Stimulated activated CD4-positive, alpha-beta T cell treated with anti-CD3 and anti-CD28 coated beads, TNF-alpha, amount 100 ng/mL, for 4 hours (primary cell): Measurements from ENCODE around the gene MLYCD.
"Not testable (repeated sequence)": the region's sequence is repeated elsewhere in the genome, so short reads cannot be mapped to it uniquely, and the experiment has no call there.

Source experiments
- DNase-seq, 3 experiments: peaks; one replicate each; pipeline ENCODE4 v3.0.0-alpha.2; 2020; ENCODE audit warnings: low read depth in 3 of 3

MLYCD gene

GRCh38 chr16:83940630-83941378 lies 41.9 kb downstream of the MLYCD start:
- DNase-seq: no peak

- not testable (repeated sequence) for DNase-seq
These were observed 42.6 kb downstream of the MLYCD start for GRCh38 chr16:83941546-83941945.

- DNase-seq: no peak
These were observed 43.2 kb downstream of the MLYCD start for GRCh38 chr16:83942074-83942473.

- DNase-seq: no peak
These were observed 44.0 kb downstream of the MLYCD start for GRCh38 chr16:83942815-83943515.

- DNase-seq: no peak
These were observed 44.7 kb downstream of the MLYCD start for GRCh38 chr16:83943516-83944050.

GRCh38 chr16:83945587-83945986 lies 46.7 kb downstream of the MLYCD start:
- no peak for DNase-seq

GRCh38 chr16:83946154-83946780 lies 47.4 kb downstream of the MLYCD start:
- no peak for DNase-seq

GRCh38 chr16:83946781-83947566 lies 48.1 kb downstream of the MLYCD start:
- no peak for DNase-seq

- DNase-seq: no peak
These were observed 48.8 kb downstream of the MLYCD start for GRCh38 chr16:83947642-83948234.

- no peak for DNase-seq
These were observed 50.2 kb downstream of the MLYCD start for GRCh38 chr16:83948914-83949723.

- DNase-seq: no peak
These were observed 50.7 kb downstream of the MLYCD start for GRCh38 chr16:83949724-83950001.

GRCh38 chr16:83950862-83951399 lies 52.0 kb downstream of the MLYCD start:
- DNase-seq: not testable (repeated sequence)

GRCh38 chr16:83951544-83951943 lies 52.6 kb downstream of the MLYCD start:
- DNase-seq: no peak

- DNase-seq: peak in 1 of 3 experiments; percentile 3
These were observed 53.6 kb downstream of the MLYCD start for GRCh38 chr16:83952587-83952939.

GRCh38 chr16:83952940-83953795 lies 54.3 kb downstream of the MLYCD start, which contains the start of gene OSGIN1:
Gene OSGIN1 (plus strand): TSS chr16:83953240. CDS start chr16:83957672, 4,432 bp downstream.
- DNase-seq: peak; percentile 56 to 71 (median 71)

- no peak for DNase-seq
These were observed 55.1 kb downstream of the MLYCD start for GRCh38 chr16:83953796-83954576.

- no peak for DNase-seq
These were observed 55.7 kb downstream of the MLYCD start for GRCh38 chr16:83954577-83955016.
